Measurements from ENCODE around the gene RBM15B. TPM values are rescaled to one million over a fixed set of nuclear protein-coding genes. Genes with fewer than 3 reads are reported as not detected.
A peak's percentile ranks its signal among the peaks of the same experiment; 100 is the strongest.

RBM15B gene
- polyA plus RNA-seq, 3 donors = 37.1 to 46.1 (median 39.8) TPM

DNA sequence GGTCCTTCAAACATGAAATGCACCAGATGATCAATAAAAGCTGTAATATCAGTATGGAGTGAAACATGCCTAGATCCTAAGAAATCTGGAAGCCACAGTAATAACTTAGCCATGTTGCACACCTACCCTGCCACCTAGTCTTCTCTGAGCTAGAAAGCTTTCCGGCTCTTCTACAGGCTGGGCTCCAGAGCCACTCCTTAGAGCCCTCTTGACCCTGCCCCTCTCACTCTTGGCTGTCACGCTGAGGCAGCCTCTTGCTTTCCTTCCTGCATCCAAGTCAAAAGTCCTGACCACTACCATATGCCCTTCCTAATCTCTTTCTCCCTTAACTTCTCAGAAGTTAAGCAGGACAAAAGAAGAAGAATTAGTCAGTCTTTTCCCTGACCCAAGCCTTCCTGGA is 17.7 kb downstream of the RBM15B start:
- DNase-seq (ENCODE audit: extremely low read depth in 1 of 11, low read depth in 9 of 11, low spot score in 4 of 11) = no peak

DNA sequence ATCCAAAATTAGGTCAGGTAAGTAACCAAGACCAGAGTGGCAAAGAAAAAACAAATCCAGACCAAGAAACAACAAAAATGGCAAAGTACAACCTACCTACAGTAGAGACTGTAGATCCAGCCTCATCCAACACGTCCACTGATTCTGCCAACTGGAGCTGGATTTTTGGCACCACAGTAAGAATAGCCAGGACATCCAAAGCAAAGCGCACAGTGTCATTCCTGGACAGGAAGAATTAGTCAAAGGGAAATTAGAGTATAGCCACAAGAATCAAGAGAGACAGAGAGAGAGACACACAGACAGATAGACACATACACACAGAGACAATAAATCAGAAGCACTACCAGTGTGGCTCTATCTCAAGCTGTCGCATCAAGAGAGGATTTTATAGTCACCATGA is 31.1 kb downstream of the RBM15B start:
- DNase-seq (ENCODE audit: extremely low read depth in 1 of 11, low read depth in 9 of 11, low spot score in 4 of 11) = no peak

DNA sequence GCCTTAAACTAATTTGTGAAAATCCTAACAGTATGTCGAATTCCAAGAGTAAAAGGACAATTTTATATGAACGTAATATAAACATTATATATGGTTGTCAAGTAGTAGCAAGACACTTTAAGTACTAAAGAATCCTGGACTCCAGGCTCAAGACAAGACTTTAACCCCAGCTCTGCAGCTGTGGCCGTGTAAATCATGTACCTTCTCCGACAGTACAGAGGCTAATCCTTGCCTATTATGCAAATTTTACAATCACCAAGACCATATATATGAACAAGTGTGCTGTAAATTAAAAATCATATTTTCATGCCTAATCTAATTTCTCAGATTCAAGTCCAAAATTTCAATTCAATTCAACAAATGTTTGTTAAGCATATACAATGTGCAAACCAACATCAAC is 35.8 kb downstream of the RBM15B start:
- no peak for DNase-seq (ENCODE audit: extremely low read depth in 1 of 11, low read depth in 9 of 11, low spot score in 4 of 11)

DNA sequence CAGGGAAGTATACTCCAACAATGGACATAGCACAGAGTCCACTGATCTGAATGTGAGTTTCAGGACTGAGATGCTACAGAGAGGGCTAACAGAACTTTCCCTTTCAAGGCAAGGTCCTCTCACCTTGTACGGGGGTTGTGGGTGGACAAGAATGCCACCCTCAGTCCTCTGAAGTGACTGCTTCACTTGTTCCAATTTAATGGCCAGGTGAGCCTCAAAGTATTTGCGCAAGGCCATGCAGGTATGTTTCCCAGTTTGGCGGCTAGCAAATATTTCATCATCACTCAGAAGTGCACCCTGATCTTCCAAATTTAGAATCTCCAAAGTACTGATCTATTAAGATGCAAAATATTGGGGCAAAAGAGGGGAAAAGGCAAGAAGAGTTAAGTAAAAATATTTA is 38.1 kb downstream of the RBM15B start:
- no peak for DNase-seq (ENCODE audit: extremely low read depth in 1 of 11, low read depth in 9 of 11, low spot score in 4 of 11)

DNA sequence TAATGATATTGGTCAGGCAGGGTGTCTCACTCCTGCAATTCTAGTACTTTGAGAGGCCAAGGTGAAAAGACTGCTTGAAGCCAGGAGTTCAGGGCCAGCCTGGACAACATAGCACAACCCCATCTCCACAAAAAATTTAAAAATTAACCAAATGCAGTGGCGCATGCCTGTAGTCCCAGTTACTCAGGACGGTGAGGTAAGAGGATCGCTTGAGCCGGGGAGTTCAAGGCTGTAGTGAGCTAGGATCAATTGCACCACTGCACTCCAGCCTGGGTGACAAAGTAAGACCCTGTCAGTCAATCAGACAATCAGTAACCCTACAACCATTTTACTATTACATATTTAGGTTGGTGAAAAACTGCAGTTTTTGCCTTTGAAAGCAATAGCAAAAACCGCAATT is 43.0 kb downstream of the RBM15B start:
- no peak for DNase-seq (ENCODE audit: extremely low read depth in 1 of 11, low read depth in 9 of 11, low spot score in 4 of 11)

DNA sequence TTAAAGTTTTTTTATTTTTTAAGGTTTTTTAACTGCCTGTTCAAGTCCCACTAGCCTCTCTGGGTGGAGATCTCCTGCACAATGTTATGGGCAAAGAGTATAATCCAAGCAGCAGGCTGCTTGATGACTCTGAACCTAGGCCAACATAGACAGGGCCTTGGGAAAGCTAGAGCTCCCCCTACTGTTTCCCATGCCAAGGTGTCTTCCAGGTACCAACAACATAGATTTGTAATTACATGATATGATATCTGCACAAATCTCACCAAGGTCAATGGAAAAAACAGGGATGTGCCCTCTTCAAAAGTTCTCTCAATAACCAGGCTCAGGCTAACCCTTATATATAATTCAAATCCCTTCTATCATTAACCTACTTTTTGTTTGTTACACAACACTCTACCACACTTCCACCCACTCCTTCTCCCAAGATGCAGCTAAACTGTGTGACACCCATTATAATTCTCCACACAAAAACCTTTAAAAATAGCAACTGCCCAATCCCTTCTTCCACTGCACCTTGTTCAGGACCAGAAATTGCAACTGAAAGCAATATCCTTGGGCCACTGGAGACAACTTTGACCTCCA is 43.8 kb downstream of the RBM15B start:
- DNase-seq (ENCODE audit: extremely low read depth in 1 of 11, low read depth in 9 of 11, low spot score in 4 of 11) = peak in 9 of 11 donors; percentile 2 to 18 (median 8)

DNA sequence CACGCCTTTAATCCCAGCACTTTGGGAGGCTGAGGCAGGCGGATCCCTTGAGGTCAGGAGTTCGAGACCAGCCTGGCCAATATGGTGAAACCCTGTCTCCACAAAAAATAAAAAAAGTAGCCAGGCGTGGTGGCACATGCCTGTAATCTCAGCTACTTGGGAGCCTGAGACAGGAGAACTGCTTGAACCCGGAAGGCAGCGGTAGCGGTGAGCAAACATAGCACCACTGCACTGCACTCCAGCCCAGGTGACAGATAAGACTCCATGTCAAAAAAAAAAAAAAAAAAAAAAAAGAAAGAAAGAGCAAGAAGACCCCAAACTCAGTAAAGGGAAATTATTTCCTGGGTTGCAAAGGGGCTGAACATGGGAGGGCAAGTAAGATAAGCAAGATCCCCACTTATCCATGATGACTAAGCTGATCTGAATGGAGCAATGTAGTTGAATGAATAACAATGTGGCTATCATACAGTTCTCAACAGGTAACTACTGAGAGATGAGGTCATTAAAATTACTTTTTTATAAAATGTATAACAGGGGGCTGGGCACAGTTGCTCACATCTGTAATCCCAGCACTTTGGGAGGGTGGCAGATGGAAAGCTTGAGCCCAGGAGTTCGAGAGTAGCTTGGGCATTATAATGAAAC is 46.0 kb downstream of the RBM15B start:
- no peak for DNase-seq (ENCODE audit: extremely low read depth in 1 of 11, low read depth in 9 of 11, low spot score in 4 of 11)

DNA sequence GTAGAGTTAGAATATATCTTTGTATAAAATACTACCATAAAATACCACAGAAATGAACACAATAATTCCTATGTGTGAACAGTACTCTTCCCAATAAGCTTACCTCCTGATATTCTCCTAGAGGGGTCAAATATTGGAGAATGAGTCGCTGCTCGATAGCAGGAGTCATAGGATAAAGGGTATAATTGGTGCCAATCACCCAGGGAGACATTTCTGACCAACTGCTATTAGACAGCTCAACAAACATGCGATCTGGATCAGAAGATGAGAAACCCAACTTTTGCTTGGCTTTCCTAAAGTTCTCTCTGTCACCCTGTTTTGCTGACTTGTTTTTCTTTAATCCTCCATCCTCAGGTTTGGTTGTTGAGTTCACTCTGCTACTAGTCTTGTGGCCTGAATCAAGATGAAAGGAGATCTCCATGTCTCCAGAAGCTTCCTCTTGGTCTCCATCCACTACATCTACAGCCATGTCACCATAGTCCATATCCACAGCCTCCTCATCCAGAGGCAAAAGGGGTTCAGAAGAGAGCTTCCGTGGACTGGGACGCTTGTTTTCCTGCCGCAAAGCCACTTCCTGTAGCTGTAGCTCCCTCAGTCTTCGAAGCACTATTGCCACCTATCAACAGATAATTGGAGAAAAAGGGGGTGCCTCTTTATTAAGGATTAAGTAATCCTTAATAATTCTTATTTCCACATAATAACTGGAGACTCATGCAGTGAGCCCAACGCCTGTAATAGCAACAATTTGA is 50.4 kb downstream of the RBM15B start:
- no peak for DNase-seq (ENCODE audit: extremely low read depth in 1 of 11, low read depth in 9 of 11, low spot score in 4 of 11)

DNA sequence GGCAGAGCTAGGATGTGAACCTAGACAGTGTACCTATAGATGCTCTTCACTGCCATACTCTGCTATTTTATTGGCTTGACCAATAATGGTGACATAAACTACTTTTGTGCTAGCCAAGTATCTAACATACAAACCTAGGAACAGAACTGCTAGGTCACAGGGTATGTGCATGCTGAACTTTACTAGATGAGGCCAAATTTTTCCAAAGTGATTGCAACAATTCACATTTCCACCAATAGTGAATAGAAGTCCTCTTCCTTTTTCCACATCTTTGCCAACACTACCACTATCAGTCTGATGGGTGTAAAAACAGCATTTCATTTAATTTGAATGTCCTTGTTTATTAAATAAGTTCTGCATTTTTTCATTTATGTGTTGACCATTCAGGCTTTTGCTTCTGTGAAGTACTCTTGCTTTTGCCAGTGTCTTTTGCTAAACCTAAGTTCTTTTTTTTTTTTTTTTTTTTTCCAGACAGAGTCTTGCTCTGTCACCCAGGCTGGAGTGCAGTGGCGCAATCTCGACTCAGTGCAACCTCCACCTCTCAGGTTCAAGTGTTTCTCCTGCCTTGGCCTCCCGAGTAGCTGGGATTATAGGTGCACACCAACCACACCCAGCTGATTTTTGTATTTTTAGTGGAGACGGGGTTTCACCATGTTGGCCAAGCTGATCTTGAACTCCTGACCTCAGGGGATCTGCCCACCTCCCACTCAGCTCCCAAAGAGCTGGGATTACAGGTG is 54.6 kb downstream of the RBM15B start:
- DNase-seq (ENCODE audit: extremely low read depth in 1 of 11, low read depth in 9 of 11, low spot score in 4 of 11) = no peak

Other genes starting within 250 kb of the RBM15B start
- 100 to 1,000 TPM; 122 to 141 (median 129) TPM for gene MANF, start 6.0 kb upstream of the RBM15B start, polyA plus RNA-seq (ENCODE audit: insufficient read length in 3 of 3)
- 10 to 100 TPM; 27.8 to 31.2 (median 28.7) TPM for gene DCAF1, start 108.7 kb downstream of the RBM15B start, polyA plus RNA-seq (ENCODE audit: insufficient read length in 3 of 3)
- 10 to 100 TPM; 15.4 to 17.7 (median 16.3) TPM for gene RAD54L2, start 147.4 kb downstream of the RBM15B start, polyA plus RNA-seq (ENCODE audit: insufficient read length in 3 of 3)